HL-60 (cell line): Measurements from ENCODE around the gene CLDN14.

Source experiments
- DNase-seq, 2 experiments: peaks; one replicate each; pipeline ENCODE4 v3.0.0-alpha.2; 2010 to 2020; ENCODE audit warnings: low read depth in 1 of 2, low spot score in 1 of 2
- H3K27ac ChIP-seq: fragments of 250-450 bp; sonication (Bioruptor Pico); replicated peaks from 2 replicates; pipeline ENCODE4 v1.5.1; 2020; ENCODE audit warnings: mild to moderate bottlenecking, moderate library complexity
- H3K27me3 ChIP-seq: fragments of 250-450 bp; sonication (Bioruptor Pico); 2 replicates; pipeline ENCODE4 v1.5.1; 2021; ENCODE audit warnings: mild to moderate bottlenecking, moderate library complexity; ENCODE audit not compliant: insufficient read depth, poor library complexity, severe bottlenecking
- H3K4me3 ChIP-seq: replicated peaks from 2 replicates; pipeline ENCODE4 v1.5.1; 2011; ENCODE audit warnings: mild to moderate bottlenecking, control low read depth, low read length; ENCODE audit not compliant: insufficient read depth
- CTCF ChIP-seq: IDR thresholded peaks from one replicate; pipeline ENCODE4 v1.5.1; 2011; ENCODE audit warnings: low read length, control low read depth, inconsistent platforms; ENCODE audit not compliant: insufficient read depth
- GABPA ChIP-seq: IDR thresholded peaks from 2 replicates; pipeline ENCODE4 v1.6.1; 2012; ENCODE audit warnings: low read depth
- POLR2AphosphoS5 ChIP-seq: IDR thresholded peaks from 2 replicates; pipeline ENCODE4 v1.6.1; 2012; ENCODE audit warnings: low read depth
- SPI1 ChIP-seq: IDR thresholded peaks from 2 replicates; pipeline ENCODE4 v1.6.1; 2012; ENCODE audit warnings: low read depth, mild to moderate bottlenecking, borderline replicate concordance
- TF ChIP-seq, protein P1 (sequence below): IDR thresholded peaks from 2 replicates; pipeline ENCODE4 v1.6.1; 2012; ENCODE audit warnings: low read depth; ENCODE audit not compliant: insufficient replicate concordance

CLDN14 gene

GRCh38 chr21:36446301-36446700 is 33.6 kb downstream of the CLDN14 start:
- H3K27me3 ChIP-seq, result no peaks in the 10 kb centered on the region
- H3K4me3 ChIP-seq, result no peak overlapping the region
- H3K27ac ChIP-seq, result no peak overlapping the region
- TF ChIP-seq POLR2AphosphoS5, result no peak
- no peak for TF ChIP-seq SPI1
- TF ChIP-seq GABPA, result no peak
- TF ChIP-seq CTCF, result no peak
- TF ChIP-seq, protein P1, sequence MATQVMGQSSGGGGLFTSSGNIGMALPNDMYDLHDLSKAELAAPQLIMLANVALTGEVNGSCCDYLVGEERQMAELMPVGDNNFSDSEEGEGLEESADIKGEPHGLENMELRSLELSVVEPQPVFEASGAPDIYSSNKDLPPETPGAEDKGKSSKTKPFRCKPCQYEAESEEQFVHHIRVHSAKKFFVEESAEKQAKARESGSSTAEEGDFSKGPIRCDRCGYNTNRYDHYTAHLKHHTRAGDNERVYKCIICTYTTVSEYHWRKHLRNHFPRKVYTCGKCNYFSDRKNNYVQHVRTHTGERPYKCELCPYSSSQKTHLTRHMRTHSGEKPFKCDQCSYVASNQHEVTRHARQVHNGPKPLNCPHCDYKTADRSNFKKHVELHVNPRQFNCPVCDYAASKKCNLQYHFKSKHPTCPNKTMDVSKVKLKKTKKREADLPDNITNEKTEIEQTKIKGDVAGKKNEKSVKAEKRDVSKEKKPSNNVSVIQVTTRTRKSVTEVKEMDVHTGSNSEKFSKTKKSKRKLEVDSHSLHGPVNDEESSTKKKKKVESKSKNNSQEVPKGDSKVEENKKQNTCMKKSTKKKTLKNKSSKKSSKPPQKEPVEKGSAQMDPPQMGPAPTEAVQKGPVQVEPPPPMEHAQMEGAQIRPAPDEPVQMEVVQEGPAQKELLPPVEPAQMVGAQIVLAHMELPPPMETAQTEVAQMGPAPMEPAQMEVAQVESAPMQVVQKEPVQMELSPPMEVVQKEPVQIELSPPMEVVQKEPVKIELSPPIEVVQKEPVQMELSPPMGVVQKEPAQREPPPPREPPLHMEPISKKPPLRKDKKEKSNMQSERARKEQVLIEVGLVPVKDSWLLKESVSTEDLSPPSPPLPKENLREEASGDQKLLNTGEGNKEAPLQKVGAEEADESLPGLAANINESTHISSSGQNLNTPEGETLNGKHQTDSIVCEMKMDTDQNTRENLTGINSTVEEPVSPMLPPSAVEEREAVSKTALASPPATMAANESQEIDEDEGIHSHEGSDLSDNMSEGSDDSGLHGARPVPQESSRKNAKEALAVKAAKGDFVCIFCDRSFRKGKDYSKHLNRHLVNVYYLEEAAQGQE, result no peak
- DNase-seq, result no peak

- no peak overlapping the region for H3K27ac ChIP-seq
- no peak overlapping the region for H3K4me3 ChIP-seq
- no peaks in the 10 kb centered on the region for H3K27me3 ChIP-seq
- TF ChIP-seq CTCF (no peak), SPI1 (no peak), GABPA (no peak), POLR2AphosphoS5 (no peak)
- TF ChIP-seq, protein P1, result no peak
- DNase-seq, result no peak
Measured at GRCh38 chr21:36441715-36442114, 38.2 kb downstream of the CLDN14 start.

GRCh38 chr21:36437745-36438128 is 42.2 kb downstream of the CLDN14 start:
- H3K4me3 ChIP-seq, result no peak overlapping the region
- H3K27me3 ChIP-seq, result no peaks in the 10 kb centered on the region
- TF ChIP-seq GABPA (no peak), SPI1 (peak; percentile 40; the same call in 1 of the 2 replicates)
- no peak overlapping the region for H3K27ac ChIP-seq
- DNase-seq, result peak in 1 of 2 experiments; percentile 73

- Histone ChIP-seq H3K27me3 (no peaks in the 10 kb centered on the region), H3K4me3 (no peak overlapping the region), H3K27ac (no peak overlapping the region)
- DNase-seq, result peak in 1 of 2 experiments; percentile 64
- TF ChIP-seq, protein P1, result no peak
Measured at GRCh38 chr21:36436829-36437744, 42.8 kb downstream of the CLDN14 start.
